Measurements from ENCODE around the gene CD2AP. TPM values are rescaled to one million over a fixed set of nuclear protein-coding genes. Genes with fewer than 3 reads are reported as not detected.
A peak's percentile ranks its signal among the peaks of the same experiment; 100 is the strongest.

Gene CD2AP
- total and polyA plus RNA-seq, 9 of the 15 experiments (the other 6 are each of a cell fraction or from before 2014, with no cell fraction given) = 9.4 to 69.7 (median 38.7) TPM

- TF ChIP-seq CXXC5 (CRISPR knock-in tag; IDR thresholded peaks at IDR 0.05) (0 out of 2 replicates have a peak, but pooled peaks have one; percentile 27), SRF (CRISPR knock-in tag; IDR thresholded peaks at IDR 0.05) (no peak), TAL1 (IDR thresholded peaks at IDR 0.05) (no peak), ZNF551 (CRISPR knock-in tag; IDR thresholded peaks at IDR 0.05) (no peak), MAFG (tag; conservative IDR thresholded peaks at IDR 0.05) (no peak), EP300 (IDR thresholded peaks at IDR 0.05; ENCODE audit: low read length) (no peak; the same call in 1 of the 2 replicates), SRSF1 (IDR thresholded peaks at IDR 0.05; ENCODE audit: low read depth, low read length) (no peak), ZBTB9 (CRISPR knock-in tag; IDR thresholded peaks at IDR 0.05) (no peak), EHMT2 (IDR thresholded peaks at IDR 0.05) (peak; percentile 47; the same call in 1 of the 2 replicates), ZNF224 (CRISPR knock-in tag; IDR thresholded peaks at IDR 0.05) (no peak), STAT5B (CRISPR knock-in tag; IDR thresholded peaks at IDR 0.05) (no peak), CBX5 (IDR thresholded peaks at IDR 0.05; ENCODE audit: borderline replicate concordance, low read depth) (no peak), SPI1 (IDR thresholded peaks at IDR 0.05; ENCODE audit: borderline replicate concordance, low read depth, low read length) (peak; percentile 16; the same call in 1 of the 2 replicates), ZHX1 (conservative IDR thresholded peaks at IDR 0.05; ENCODE audit: low read length) (no peak), CHD2 (IDR thresholded peaks at IDR 0.05; ENCODE audit: low read depth, low read length) (no peak), POLR2G (IDR thresholded peaks at IDR 0.05; ENCODE audit: low read depth, low read length) (no peak), SMAD3 (CRISPR knock-in tag; conservative IDR thresholded peaks at IDR 0.05) (no peak), NRF1 (conservative IDR thresholded peaks at IDR 0.05 in 1 of 2, IDR thresholded peaks at IDR 0.05 in 1 of 2) (no peak), ARID1B (IDR thresholded peaks at IDR 0.05) (peak; percentile 25; the same call in 1 of the 2 replicates)
- TF ChIP-seq, protein P1, sequence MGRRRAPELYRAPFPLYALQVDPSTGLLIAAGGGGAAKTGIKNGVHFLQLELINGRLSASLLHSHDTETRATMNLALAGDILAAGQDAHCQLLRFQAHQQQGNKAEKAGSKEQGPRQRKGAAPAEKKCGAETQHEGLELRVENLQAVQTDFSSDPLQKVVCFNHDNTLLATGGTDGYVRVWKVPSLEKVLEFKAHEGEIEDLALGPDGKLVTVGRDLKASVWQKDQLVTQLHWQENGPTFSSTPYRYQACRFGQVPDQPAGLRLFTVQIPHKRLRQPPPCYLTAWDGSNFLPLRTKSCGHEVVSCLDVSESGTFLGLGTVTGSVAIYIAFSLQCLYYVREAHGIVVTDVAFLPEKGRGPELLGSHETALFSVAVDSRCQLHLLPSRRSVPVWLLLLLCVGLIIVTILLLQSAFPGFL (CRISPR knock-in tag; IDR thresholded peaks at IDR 0.05) = no peak
- TF ChIP-seq, protein P2, sequence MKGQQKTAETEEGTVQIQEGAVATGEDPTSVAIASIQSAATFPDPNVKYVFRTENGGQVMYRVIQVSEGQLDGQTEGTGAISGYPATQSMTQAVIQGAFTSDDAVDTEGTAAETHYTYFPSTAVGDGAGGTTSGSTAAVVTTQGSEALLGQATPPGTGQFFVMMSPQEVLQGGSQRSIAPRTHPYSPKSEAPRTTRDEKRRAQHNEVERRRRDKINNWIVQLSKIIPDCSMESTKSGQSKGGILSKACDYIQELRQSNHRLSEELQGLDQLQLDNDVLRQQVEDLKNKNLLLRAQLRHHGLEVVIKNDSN (CRISPR knock-in tag; IDR thresholded peaks at IDR 0.05) = no peak
- TF ChIP-seq, protein P3, sequence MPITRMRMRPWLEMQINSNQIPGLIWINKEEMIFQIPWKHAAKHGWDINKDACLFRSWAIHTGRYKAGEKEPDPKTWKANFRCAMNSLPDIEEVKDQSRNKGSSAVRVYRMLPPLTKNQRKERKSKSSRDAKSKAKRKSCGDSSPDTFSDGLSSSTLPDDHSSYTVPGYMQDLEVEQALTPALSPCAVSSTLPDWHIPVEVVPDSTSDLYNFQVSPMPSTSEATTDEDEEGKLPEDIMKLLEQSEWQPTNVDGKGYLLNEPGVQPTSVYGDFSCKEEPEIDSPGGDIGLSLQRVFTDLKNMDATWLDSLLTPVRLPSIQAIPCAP (CRISPR knock-in tag; IDR thresholded peaks at IDR 0.05; ENCODE audit: borderline replicate concordance) = no peak
Observed at GRCh38 chr6:47437592-47437991, 40.0 kb upstream of the CD2AP start (continued).
